OCI-LY3 (cell line): ENCODE measurements around the gene TRIL.

Experiments used
- H2AFZ ChIP-seq: fragments of 200-600, 300-600 bp; shearing (Covaris generic); 2 replicates; pipeline ENCODE4 v1.6.0; 2014; ENCODE audit warnings: antibody characterized with exemption, low read depth, low read length
- H3K27ac ChIP-seq: fragments of 200-600, 300-600 bp; sonication (generic); 2 replicates; pipeline ENCODE4 v1.5.1; 2014; ENCODE audit warnings: mild to moderate bottlenecking, low read length, moderate library complexity, mixed read lengths
- H3K27me3 ChIP-seq: fragments of 200-600, 300-600 bp; sonication (generic); 2 replicates; pipeline ENCODE4 v1.6.1; 2014; ENCODE audit warnings: low read depth, low read length, mixed read lengths
- H3K36me3 ChIP-seq: fragments of 200-600, 300-600 bp; sonication (generic); replicated peaks from 2 replicates; pipeline ENCODE3; 2014; ENCODE audit warnings: low read depth, low read length, mixed read lengths
- H3K4me1 ChIP-seq: fragments of 300-600, 200-600 bp; sonication (generic); 2 replicates; pipeline ENCODE4 v1.6.1; 2014; ENCODE audit warnings: low read length, mixed read lengths
- H3K4me2 ChIP-seq: fragments of 200-600, 300-600 bp; sonication (generic); 2 replicates; pipeline ENCODE4 v1.6.1; 2014; ENCODE audit warnings: low read length, mixed read lengths
- H3K4me3 ChIP-seq: fragments of 300-600, 200-600 bp; sonication (generic); 2 replicates; pipeline ENCODE4 v1.5.1; 2014; ENCODE audit warnings: antibody characterized with exemption, mild to moderate bottlenecking, low read length, moderate library complexity
- H3K79me2 ChIP-seq: fragments of 300-600, 200-600 bp; shearing (Covaris generic); 2 replicates; pipeline ENCODE4 v1.6.1; 2014; ENCODE audit warnings: mild to moderate bottlenecking, low read length, mixed read lengths
- H3K9ac ChIP-seq: fragments of 300-600, 200-600 bp; shearing (Covaris generic); 2 replicates; pipeline ENCODE4 v1.6.0; 2014; ENCODE audit warnings: mild to moderate bottlenecking, low read length, moderate library complexity
- H3K9me3 ChIP-seq: fragments of 200-600, 300-600 bp; shearing (Covaris generic); 2 replicates; pipeline ENCODE4 v1.6.1; 2014; ENCODE audit warnings: low read length, mixed read lengths; ENCODE audit not compliant: insufficient read depth
- H4K20me1 ChIP-seq: fragments of 200-600, 300-600 bp; sonication (generic); 2 replicates; pipeline ENCODE4 v1.6.1; 2016; ENCODE audit warnings: low read length, mixed read lengths; ENCODE audit not compliant: insufficient read depth
- EZH2phosphoT487 ChIP-seq: fragments of 200-600 bp; shearing (Covaris generic); IDR thresholded peaks from 2 replicates; pipeline ENCODE4 v1.6.1; 2018; ENCODE audit warnings: antibody characterized with exemption, mixed run types, low read depth
- TF ChIP-seq, protein P1 (sequence below): fragments of 200-600, 300-600 bp; sonication (generic); IDR thresholded peaks from 2 replicates; pipeline ENCODE4 v1.5.1; 2014; ENCODE audit warnings: antibody characterized with exemption, low read length, low read depth

Gene TRIL

DNA sequence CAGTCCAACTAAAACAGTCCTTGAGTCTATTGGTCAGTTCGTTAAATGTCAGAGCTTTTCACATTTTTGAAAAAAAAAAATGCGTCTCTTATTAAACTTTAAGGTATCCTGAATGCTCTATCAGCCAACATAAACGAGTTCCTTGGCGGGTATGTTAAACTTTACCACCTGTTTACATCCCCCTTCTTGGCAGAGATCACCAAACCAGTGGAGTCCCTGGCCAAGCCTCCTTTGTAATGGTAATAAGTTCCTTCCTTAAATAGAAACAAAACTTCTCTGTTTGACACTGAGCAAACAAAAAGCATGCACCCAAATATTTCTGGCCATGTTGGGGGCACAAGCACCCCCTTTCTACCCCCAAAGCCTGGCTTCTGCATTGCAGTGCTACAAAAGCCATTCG lies 3.2 kb downstream of the TRIL start:
- no peaks in the 10 kb centered on the region for H3K79me2 ChIP-seq
- TF ChIP-seq, protein P1, sequence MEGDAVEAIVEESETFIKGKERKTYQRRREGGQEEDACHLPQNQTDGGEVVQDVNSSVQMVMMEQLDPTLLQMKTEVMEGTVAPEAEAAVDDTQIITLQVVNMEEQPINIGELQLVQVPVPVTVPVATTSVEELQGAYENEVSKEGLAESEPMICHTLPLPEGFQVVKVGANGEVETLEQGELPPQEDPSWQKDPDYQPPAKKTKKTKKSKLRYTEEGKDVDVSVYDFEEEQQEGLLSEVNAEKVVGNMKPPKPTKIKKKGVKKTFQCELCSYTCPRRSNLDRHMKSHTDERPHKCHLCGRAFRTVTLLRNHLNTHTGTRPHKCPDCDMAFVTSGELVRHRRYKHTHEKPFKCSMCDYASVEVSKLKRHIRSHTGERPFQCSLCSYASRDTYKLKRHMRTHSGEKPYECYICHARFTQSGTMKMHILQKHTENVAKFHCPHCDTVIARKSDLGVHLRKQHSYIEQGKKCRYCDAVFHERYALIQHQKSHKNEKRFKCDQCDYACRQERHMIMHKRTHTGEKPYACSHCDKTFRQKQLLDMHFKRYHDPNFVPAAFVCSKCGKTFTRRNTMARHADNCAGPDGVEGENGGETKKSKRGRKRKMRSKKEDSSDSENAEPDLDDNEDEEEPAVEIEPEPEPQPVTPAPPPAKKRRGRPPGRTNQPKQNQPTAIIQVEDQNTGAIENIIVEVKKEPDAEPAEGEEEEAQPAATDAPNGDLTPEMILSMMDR = no peak
- no peak for TF ChIP-seq EZH2phosphoT487
- H3K4me2 ChIP-seq = no peak overlapping the region
- H3K9me3 ChIP-seq = no peaks in the 10 kb centered on the region
- H4K20me1 ChIP-seq = no peaks in the 10 kb centered on the region
- no peak overlapping the region for H3K27ac ChIP-seq
- H2AFZ ChIP-seq = no peak overlapping the region
- no peak overlapping the region for H3K9ac ChIP-seq
- H3K27me3 ChIP-seq = peaks cover 8% of the 10 kb centered on the region; the same call in 1 of the 2 replicates
- no peaks in the 10 kb centered on the region for H3K4me1 ChIP-seq
- no peaks in the 10 kb centered on the region for H3K36me3 ChIP-seq
- no peak overlapping the region for H3K4me3 ChIP-seq

- H3K9ac ChIP-seq = no peak overlapping the region
- no peak overlapping the region for H3K27ac ChIP-seq
- no peak overlapping the region for H3K4me2 ChIP-seq
- no peak overlapping the region for H2AFZ ChIP-seq
- H3K79me2 ChIP-seq = no peaks in the 10 kb centered on the region
- no peaks in the 10 kb centered on the region for H3K4me1 ChIP-seq
- H3K9me3 ChIP-seq = no peaks in the 10 kb centered on the region
- peaks cover 11% of the 10 kb centered on the region; the same call in 1 of the 2 replicates for H3K27me3 ChIP-seq
- no peak overlapping the region for H3K4me3 ChIP-seq
- no peaks in the 10 kb centered on the region for H3K36me3 ChIP-seq
- no peak for TF ChIP-seq EZH2phosphoT487
- H4K20me1 ChIP-seq = no peaks in the 10 kb centered on the region
Observed at GRCh38 chr7:28954471-28954870, 3.7 kb downstream of the TRIL start.

DNA sequence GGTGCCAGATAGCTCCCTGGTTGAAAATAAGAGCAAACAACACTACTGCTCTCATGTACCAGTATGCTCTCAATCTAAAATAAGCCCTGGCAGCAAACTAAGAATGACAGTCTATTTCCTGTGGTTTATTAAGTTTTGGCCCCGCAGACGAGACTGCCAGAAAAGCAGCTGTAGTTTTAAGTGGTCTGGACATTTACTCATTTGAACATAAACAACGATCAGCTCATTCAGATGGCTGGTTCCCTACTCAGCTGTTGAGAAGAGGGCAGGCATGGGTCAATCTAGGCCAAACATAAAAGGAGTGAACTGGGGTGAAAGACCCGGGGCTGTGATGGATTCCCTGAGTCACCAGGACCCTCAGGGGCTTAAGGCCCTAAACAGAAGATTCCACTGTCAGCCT lies 4.5 kb downstream of the TRIL start:
- no peak overlapping the region for H3K27ac ChIP-seq
- H3K27me3 ChIP-seq = peaks cover 11% of the 10 kb centered on the region; the same call in 1 of the 2 replicates
- H3K4me3 ChIP-seq = no peak overlapping the region
- no peaks in the 10 kb centered on the region for H3K9me3 ChIP-seq
- H3K4me2 ChIP-seq = no peak overlapping the region
- H3K79me2 ChIP-seq = no peaks in the 10 kb centered on the region
- H2AFZ ChIP-seq = no peak overlapping the region
- H3K9ac ChIP-seq = no peak overlapping the region
- H4K20me1 ChIP-seq = no peaks in the 10 kb centered on the region
- H3K4me1 ChIP-seq = no peaks in the 10 kb centered on the region
- TF ChIP-seq, protein P1 = no peak
- no peak for TF ChIP-seq EZH2phosphoT487
- no peaks in the 10 kb centered on the region for H3K36me3 ChIP-seq

- H3K36me3 ChIP-seq = no peaks in the 10 kb centered on the region
- no peaks in the 10 kb centered on the region for H4K20me1 ChIP-seq
- TF ChIP-seq EZH2phosphoT487 = no peak
- TF ChIP-seq, protein P1 = no peak
- no peak overlapping the region for H3K4me2 ChIP-seq
- no peaks in the 10 kb centered on the region for H3K79me2 ChIP-seq
- H3K9ac ChIP-seq = no peak overlapping the region
- no peaks in the 10 kb centered on the region for H3K9me3 ChIP-seq
- no peak overlapping the region for H2AFZ ChIP-seq
- peaks cover 64% of the 10 kb centered on the region for H3K27me3 ChIP-seq
- H3K4me3 ChIP-seq = no peak overlapping the region
- no peak overlapping the region for H3K27ac ChIP-seq
- no peaks in the 10 kb centered on the region for H3K4me1 ChIP-seq
Observed at GRCh38 chr7:28942168-28942567, 16.0 kb downstream of the TRIL start.

DNA sequence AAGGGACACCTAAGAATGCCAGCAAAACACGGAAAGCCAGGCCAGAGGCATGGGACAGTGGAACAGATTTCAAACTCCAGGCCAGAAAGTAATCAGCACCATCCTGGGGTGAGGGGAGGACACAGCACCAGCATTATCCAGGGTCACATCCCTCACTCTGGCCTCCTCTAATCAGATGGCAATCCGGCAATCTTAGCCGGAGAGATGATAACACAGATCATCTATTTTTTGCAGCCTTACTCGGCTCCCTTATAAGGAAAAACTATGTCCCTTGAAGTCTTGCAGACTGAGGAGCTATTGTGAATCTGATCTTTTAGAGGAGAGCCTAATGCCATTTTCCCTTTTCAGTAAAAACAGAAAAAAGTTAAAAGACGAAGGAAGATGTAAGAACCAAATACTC lies 16.5 kb downstream of the TRIL start:
- no peak overlapping the region for H3K9ac ChIP-seq
- no peaks in the 10 kb centered on the region for H4K20me1 ChIP-seq
- peaks cover 62% of the 10 kb centered on the region for H3K27me3 ChIP-seq
- no peak overlapping the region for H3K4me3 ChIP-seq
- H3K36me3 ChIP-seq = no peaks in the 10 kb centered on the region
- H3K79me2 ChIP-seq = no peaks in the 10 kb centered on the region
- H3K27ac ChIP-seq = no peak overlapping the region
- H3K9me3 ChIP-seq = no peaks in the 10 kb centered on the region
- no peaks in the 10 kb centered on the region for H3K4me1 ChIP-seq
- TF ChIP-seq EZH2phosphoT487 = no peak
- TF ChIP-seq, protein P1 = no peak
- H3K4me2 ChIP-seq = no peak overlapping the region
- no peak overlapping the region for H2AFZ ChIP-seq
